Measurements from ENCODE around the gene HOXA7. TPM values are rescaled to one million over a fixed set of nuclear protein-coding genes. Genes with fewer than 3 reads are reported as not detected.

Gene HOXA7
- total and polyA plus RNA-seq, 2 experiments from 2014 or later: 6.6 to 15.8 TPM

DNA sequence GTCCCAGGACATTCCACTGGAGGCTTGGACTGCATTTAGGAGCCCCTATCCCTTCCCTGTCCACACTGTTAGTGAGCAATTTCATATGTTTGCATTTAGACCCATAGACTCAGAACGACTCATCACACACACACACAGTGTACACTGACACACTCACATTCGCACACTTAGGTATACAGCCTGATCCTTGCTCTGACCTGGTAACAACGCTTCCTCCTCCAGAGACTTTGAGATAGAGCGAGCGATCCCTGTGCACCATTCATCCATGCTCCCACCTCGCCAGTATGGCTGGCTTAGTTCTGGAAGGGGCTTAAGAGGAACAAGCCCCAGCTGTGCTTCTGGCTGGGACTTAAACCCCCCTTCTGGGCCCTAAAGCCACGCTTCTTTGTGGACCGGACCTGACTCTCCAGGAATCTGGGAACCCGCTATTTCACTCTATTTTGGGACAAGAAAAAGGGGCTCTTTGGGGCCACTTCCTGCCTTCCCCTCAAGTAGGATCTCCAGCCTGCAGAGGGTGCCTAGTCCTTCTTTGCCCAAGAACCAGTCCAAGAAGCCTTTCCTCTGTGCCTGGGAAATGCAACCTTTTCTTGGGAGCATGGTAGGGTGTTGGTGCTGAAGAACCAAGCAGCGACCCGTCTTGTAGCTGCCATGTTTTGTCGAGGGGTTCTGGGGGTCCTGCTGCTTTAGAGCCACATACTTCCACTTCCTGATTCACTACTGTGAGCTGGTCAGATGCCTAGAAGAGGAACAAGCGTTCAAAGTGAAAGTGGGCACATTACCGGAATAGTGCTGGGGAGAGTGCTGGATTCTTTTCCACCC lies 44.5 kb upstream of the HOXA7 start:
- peak; percentile 32 for DNase-seq
- H3K79me2 ChIP-seq (ENCODE audit: insufficient read depth): no peaks in the 10 kb centered on the region

GRCh38 chr7:27199849-27200760 lies 43.6 kb upstream of the HOXA7 start, which contains the start of gene HOXA13:
TSS of gene HOXA13 (minus strand) at chr7:27200091. CDS start at chr7:27200077, 14 bp downstream.
- whole genome bisulfite sequencing, 2 experiments (ENCODE audit: low coverage in 1 of 2, low lambda C conversion rate in 2 of 2, missing lambda C conversion rate in 2 of 2): 2 to 3% methylated on average over 37 to 68 of the region's 99 CpGs
- Histone ChIP-seq H3K36me3 (ENCODE audit: low read depth) (no peaks in the 10 kb centered on the region), H4K20me1 (ENCODE audit: insufficient read depth) (no peaks in the 10 kb centered on the region), H3K4me2 (ENCODE audit: unreplicated experiment) (peak within 1 kb of the TSS; percentile 76), H3K27me3 (replicated peaks; ENCODE audit: insufficient read depth) (peaks cover 35% of the 10 kb centered on the region), H2AFZ (peak within 1 kb of the TSS; percentile 86), H3K9ac (peak within 1 kb of the TSS; percentile 28; the same call in 1 of the 2 replicates), H3K9me3 (ENCODE audit: low read depth) (no peaks in the 10 kb centered on the region), H3F3A (ENCODE audit: insufficient read depth) (peaks cover 10% of the 10 kb centered on the region; the same call in 1 of the 2 replicates), H3K79me2 (ENCODE audit: insufficient read depth) (no peaks in the 10 kb centered on the region), H3K9me2 (ENCODE audit: insufficient read depth) (no peaks in the 10 kb centered on the region), H3K27ac (no peak within 1 kb of the TSS), H3K4me1 (ENCODE audit: insufficient read depth) (no peaks in the 10 kb centered on the region), H3K4me3 (peak within 1 kb of the TSS; percentile 77)
- in situ Hi-C loops (cut with MboI): loop anchor here (10.0 kb wide), 4 partner anchors 385 to 895 kb away; no protein-coding TSS in a partner anchor
- DNase-seq: peak; percentile 74
- no peak for TF ChIP-seq EZH2 (IDR thresholded peaks at IDR 0.05; ENCODE audit: insufficient read depth, poor library complexity, severe bottlenecking)
- no peak for TF ChIP-seq EZH2phosphoT487 (IDR thresholded peaks at IDR 0.05; ENCODE audit: insufficient read depth, low read depth)

More for the DNA sequence above, 44.5 kb upstream of the HOXA7 start:
- Histone ChIP-seq H3K9me2 (ENCODE audit: insufficient read depth) (no peaks in the 10 kb centered on the region), H3K9ac (no peak overlapping the region), H3K27ac (no peak overlapping the region), H4K20me1 (ENCODE audit: insufficient read depth) (no peaks in the 10 kb centered on the region), H3F3A (ENCODE audit: insufficient read depth) (peaks cover 10% of the 10 kb centered on the region; the same call in 1 of the 2 replicates), H3K4me2 (ENCODE audit: unreplicated experiment) (peak overlapping the region; percentile 76), H3K4me1 (ENCODE audit: insufficient read depth) (no peaks in the 10 kb centered on the region), H3K36me3 (ENCODE audit: low read depth) (no peaks in the 10 kb centered on the region), H3K4me3 (peak overlapping the region; percentile 77), H2AFZ (peak overlapping the region; percentile 71), H3K9me3 (ENCODE audit: low read depth) (no peaks in the 10 kb centered on the region), H3K27me3 (replicated peaks; ENCODE audit: insufficient read depth) (peaks cover 35% of the 10 kb centered on the region)
- WGBS, 2 experiments (ENCODE audit: low coverage in 1 of 2, low lambda C conversion rate in 2 of 2, missing lambda C conversion rate in 2 of 2): 58 to 59% methylated on average over 14 of the region's 14 CpGs
- TF ChIP-seq EZH2 (IDR thresholded peaks at IDR 0.05; ENCODE audit: insufficient read depth, poor library complexity, severe bottlenecking) (no peak), EZH2phosphoT487 (IDR thresholded peaks at IDR 0.05; ENCODE audit: insufficient read depth, low read depth) (no peak)
- in situ Hi-C loops (cut with MboI): loop anchor here (10.0 kb wide), 3 partner anchors 384 to 724 kb away; no protein-coding TSS in a partner anchor

- TF ChIP-seq EZH2phosphoT487 (IDR thresholded peaks at IDR 0.05; ENCODE audit: insufficient read depth, low read depth) (no peak), EZH2 (IDR thresholded peaks at IDR 0.05; ENCODE audit: insufficient read depth, poor library complexity, severe bottlenecking) (no peak)
- Histone ChIP-seq H3K79me2 (ENCODE audit: insufficient read depth) (no peaks in the 10 kb centered on the region), H3K9ac (peak overlapping the region; percentile 28; the same call in 1 of the 2 replicates), H3K4me1 (ENCODE audit: insufficient read depth) (no peaks in the 10 kb centered on the region), H3K4me2 (ENCODE audit: unreplicated experiment) (peak overlapping the region; percentile 67), H4K20me1 (ENCODE audit: insufficient read depth) (no peaks in the 10 kb centered on the region), H3F3A (ENCODE audit: insufficient read depth) (peaks cover 10% of the 10 kb centered on the region; the same call in 1 of the 2 replicates), H3K36me3 (ENCODE audit: low read depth) (no peaks in the 10 kb centered on the region), H3K4me3 (peak overlapping the region; percentile 70), H3K27me3 (replicated peaks; ENCODE audit: insufficient read depth) (peaks cover 28% of the 10 kb centered on the region), H2AFZ (peak overlapping the region; percentile 86), H3K9me2 (ENCODE audit: insufficient read depth) (no peaks in the 10 kb centered on the region), H3K27ac (no peak overlapping the region), H3K9me3 (ENCODE audit: low read depth) (no peaks in the 10 kb centered on the region)
- peak; percentile 70 for DNase-seq
- WGBS, 2 experiments (ENCODE audit: low coverage in 1 of 2, low lambda C conversion rate in 2 of 2, missing lambda C conversion rate in 2 of 2): 1 to 3% methylated on average over 58 to 82 of the region's 93 CpGs
- in situ Hi-C loops (cut with MboI): loop anchor here (10.0 kb wide), 1 partner anchor 896 kb away; no protein-coding TSS in a partner anchor
These were observed 42.7 kb upstream of the HOXA7 start for GRCh38 chr7:27198871-27199801.
